RPMI8226 (cell line): ENCODE data around the gene TNNT2.

ENCODE experiments used
- DNase-seq: peaks from one replicate; pipeline ENCODE4 v3.0.0-alpha.2; 2015

Gene TNNT2

DNA sequence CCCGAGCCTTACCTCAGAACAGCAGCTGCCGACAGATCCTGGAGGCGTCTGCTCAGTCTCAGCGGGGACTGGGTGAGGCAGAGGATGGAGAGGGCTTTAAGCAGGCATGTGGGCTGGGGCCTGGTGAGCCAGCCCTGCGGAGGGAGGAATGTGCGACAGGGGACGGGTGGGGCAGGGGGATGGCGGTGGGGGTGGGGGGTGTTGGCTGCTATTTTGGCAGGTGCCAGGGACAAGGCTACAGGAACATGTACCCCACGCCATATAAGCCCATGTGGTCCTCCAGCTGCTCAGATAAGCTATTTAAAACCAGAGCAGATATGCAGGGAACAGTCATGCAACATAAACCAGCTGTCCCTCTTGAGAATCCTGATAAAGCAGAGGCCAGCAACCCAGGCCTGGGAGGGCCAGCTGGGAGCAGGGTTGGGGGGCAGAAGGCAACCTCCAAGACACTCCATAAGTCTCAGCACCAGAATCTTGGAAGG, at the start of gene TNNT2:
Gene TNNT2 (minus strand): TSS at position 70 of the 482 bp plus-strand sequence. CDS start 4,426 bp downstream, outside the sequence.
- DNase-seq, result no peak

DNA sequence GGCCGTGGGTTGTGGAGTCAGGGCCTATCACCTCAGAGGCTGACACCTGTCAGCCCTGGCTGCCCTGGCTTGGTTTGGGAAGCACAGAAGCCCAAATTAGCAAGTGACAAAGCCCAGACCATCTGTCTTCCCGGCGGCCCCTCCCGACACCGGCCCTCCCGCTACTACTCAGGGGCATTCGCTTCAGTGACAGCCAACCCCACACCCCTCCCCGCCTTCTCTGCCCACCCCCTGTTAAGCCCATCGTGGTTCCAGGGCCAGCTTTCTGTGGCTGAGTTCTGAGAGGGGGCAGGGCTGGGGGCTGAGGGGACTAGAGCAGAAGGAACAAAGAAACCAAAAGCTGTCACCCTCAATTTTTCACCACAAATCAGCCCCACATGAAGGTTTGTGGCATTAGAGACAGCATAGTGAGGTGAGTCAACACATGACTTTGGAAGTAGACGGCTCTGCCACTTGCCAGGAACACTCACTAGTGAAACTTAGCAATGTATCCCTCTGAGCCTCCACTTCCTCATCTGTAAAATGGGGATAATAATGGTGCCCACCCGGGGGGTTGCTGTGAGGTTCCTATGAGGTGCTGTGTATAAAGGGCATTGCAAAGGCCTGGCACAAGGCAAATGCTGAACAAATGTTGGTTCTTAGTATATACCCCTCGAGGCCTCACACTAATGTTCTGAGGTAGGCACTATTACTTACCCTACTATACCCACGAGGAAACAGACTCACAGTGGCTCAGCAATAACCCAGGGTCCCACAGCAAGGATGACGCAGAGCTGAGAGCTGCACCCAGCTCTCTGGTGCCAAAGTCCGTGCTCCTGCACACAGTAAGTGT, 49.2 kb upstream of the TNNT2 start:
- no peak for DNase-seq

DNA sequence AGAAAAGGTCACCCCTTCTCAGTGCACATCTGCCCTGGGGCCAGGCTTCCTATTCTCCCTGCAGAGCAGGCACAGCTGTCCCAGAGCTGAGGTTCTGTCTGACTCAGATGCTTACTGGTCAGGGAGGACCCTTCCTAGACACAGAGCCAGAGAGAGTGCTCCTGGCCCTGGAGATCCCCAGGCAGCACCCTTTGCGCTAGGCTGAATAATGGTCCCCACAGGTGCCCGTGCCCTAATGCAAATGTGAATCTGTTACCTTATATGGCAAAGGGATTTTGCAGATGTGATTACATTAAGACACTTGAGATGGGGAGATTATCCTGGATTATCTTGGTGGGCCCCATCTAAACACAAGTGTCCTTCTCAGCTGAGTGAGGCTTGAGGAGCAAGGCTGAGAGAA, 46.7 kb upstream of the TNNT2 start:
- no peak for DNase-seq

DNA sequence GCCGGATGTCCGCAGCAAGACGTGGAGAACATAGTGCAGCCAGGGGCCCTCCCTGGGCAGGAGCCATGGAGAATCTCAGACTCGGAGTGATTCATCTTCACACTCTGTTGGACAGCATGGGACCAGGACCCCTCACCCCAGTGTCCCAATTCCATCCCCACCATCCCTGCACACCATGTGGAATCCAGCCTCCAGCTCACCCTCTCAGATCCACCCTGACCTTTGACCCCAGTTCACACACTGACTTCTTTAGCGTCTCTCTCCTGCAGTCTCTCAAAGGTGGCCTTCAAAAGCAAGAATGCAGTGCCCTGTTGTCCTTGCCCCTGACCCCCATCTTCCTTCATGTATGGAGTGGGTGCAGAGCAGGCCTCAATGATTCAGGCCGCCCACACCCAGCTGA, 46.2 kb upstream of the TNNT2 start:
- DNase-seq, result no peak

DNA sequence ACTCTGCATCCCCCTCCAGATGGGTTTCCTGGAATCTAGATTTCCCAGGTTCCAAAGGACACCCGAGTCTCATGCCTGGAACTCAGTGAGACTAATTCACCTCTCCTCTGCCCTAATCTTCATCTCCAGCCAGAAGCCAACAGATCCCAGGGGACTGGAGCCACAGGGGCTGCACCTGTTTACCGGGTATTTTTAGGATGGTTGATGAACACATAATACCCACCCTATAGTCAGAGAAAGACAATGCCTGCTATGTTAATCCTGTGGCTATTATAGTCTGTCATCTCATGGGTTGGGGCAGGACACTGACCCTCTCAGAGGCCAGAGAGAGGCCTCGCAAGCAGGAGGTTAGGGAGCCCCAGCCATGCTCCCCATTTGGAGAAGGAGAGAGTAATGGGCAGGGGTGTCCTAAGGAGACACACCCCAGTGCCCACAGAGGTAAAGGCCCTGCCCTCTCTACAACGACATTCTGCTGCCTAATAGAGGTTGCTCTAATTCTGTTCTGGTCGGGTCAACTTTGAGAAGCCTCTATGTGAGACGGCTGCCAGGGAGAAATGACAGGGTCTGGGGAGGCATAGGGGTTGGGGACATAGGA, 45.1 kb upstream of the TNNT2 start:
- DNase-seq, result no peak

DNA sequence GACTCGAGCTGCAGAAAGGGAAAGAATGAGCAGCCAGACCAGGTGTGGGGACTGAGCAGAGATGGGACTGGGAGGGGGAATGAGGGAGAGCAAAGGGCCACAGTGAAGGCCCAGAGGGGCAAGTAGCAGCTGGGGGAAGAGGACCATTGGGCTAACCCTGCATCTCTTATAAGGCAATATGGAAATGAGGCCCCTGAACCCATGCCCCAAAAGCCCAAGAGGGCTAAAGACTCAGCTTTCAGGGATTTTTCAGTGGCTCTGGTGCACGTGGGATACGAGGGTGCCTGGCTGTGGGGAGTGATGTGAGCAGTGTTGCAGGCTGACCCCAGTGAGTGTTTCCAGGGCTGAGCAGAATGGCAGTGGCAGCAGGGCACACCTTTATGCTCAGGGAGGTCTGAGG, 44.5 kb upstream of the TNNT2 start:
- no peak for DNase-seq

DNA sequence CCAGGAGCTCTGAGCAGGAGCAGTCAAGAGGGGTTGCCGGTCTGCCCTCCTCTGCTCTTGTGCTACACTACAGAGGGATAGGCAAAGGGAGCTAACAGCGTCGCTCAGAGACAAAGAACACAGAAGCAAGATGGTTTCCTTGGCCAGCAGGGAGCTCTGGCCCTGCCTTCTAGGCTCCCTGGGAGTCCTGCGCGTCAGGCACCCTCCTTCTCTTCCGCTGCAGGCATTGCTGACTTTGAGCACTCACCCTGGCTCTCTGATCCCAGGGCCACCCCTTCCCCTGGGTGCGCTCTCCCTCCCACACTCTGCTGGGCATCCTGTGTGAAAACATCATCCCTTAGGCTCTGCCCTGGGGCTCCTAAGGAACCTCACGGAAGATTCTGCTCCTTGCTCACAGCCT, 43.6 kb upstream of the TNNT2 start:
- no peak for DNase-seq

DNA sequence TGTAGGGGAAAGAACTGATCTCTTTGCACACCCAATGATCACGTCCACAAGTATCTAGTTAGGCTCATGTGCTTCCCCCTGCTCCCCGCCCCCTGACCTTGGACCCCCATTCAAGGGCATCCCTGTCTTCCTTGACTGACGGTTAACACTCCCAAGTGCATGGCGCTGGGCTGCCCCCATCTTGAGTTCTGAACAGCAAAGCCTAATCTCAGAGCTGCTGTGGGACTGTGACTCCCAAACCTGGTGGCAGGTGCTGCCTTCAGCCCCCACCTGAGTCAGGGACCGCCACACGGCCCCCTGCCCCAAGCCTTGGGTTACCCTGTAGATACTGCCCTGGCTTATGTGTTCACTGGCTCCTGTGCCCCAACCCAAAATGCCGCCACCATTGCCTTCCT, 43.1 kb upstream of the TNNT2 start:
- no peak for DNase-seq

DNA sequence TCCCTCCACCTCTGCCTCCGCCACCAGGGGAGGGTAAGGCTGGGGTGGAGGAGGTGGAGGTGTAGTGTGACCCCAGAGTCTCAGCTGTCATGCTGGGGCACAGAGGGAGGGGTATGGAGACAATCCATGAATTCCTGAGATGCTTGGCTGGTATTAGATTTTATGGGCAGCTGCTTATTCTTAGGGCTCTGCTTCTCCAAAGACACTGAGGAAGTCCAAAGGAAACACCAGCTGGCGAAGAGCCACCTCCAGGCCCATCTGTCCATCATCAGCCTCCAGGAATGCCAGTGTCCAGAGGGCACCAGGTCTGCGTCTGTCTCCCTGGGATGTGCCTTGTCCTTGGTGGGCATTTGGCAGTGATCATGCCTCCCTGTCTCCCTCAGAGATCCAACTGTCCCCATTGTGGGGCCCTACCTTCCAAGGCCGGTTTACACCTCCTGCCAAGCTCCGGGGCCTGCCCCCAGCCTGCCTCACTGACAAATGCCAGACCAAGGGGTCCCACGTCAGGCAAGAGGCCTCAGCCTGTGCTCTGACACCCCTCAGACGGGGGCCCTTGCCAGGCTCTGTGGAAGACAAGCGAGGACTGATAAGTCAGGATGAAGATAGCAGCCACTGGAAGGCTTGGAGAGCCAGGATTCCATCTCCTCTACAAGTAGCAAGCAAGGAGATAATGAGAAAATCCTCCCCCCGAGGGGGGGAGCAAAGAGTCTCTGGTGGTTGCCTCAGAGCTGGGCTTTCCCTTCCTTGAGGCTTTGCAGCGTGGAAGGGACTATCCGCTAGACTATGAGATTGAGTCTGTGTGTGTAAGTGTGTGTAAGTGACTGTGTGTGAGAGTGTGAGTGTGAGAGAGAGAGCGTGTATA, 42.5 kb upstream of the TNNT2 start:
- no peak for DNase-seq

DNA sequence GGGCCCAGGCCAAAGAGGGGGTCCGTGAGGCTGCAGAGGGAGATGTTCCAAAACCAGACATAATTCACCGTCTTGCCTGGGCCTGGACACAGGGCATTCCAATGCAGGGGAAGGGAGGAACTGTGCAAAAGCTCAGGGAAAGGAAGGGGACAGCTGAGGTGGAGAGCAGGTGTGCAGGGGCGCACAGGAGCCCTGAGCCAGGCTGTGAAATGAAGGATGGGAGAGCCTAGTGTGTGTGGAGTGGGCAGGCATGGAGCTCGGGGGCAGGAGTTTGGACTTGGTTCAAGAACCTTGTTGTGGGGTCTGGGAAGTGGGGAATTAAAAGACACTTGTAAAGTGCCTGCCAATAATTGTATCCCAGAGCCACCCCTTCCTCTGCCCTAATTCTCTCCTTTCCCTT, 41.8 kb upstream of the TNNT2 start:
- no peak for DNase-seq

DNA sequence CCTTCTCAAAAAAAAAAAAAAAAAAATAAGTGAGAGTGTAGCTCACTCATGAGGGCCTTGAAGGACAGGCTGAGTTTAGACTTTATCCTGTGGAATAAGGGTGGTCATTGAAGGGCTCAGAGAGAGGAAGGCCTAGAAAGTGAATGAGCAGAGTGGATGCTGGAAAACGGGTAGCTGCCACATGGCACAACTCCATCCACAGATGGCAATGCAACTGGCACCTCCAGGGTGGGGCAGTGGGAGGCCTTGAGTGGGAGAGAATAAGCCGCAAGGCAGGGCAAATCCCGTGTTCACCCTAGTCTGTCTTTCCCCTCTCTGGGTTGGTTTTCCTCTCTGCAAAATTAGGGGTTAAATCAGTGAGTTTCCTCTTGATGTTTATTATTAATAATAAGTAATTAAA, 41.0 kb upstream of the TNNT2 start:
- DNase-seq, result no peak

DNA sequence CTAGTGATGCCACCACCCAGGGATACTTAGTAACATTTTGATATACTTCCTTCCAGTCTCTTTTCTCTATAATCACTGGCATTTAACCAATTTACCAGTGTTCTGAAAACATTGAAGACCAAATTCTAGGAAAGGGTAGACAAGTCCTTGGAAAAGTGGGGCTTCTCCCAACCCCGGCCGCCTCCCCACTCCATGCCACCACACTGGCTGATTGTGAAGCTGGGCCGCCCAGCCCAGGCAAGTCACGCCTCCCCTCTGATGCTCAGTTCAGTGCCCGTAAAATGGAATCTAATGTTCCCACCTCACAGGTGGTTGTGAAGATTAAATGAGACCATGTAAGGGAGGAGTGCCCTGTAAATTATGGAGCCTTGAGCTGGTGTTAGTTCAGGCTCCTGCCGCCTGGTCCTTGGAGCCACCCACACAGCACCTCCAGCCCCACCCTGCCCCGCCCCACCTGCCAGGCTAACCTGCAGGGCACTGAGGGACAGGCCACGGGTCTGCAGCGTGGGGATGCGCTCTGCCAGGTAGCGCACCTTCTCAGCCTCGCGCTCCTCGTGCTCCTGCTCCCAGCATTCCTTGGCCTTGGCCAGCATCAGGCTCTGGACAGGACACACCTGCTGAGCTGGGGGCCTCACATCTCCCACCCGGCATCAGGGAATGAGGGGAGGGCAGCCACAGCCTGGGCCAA, 36.7 kb upstream of the TNNT2 start:
- DNase-seq, result no peak

DNA sequence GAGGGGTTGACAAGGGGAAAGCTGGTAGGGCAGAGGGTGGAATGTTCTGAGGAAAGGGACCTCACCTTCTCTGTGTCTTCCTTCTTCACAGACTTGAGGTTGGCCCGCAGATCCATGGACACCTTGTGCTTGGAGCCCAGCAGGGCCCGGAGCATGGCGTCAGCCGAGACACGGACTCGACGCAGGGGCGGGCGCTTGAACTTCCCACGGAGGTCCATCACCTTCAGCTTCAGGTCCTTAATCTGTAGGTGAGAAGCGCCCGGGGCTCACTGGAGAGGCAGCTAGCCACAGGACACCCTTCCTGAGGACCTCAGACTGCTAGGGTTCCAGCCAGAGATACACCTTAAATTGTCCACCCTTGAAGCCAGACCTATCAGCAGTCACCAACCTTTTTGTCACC, 33.8 kb upstream of the TNNT2 start:
- no peak for DNase-seq

DNA sequence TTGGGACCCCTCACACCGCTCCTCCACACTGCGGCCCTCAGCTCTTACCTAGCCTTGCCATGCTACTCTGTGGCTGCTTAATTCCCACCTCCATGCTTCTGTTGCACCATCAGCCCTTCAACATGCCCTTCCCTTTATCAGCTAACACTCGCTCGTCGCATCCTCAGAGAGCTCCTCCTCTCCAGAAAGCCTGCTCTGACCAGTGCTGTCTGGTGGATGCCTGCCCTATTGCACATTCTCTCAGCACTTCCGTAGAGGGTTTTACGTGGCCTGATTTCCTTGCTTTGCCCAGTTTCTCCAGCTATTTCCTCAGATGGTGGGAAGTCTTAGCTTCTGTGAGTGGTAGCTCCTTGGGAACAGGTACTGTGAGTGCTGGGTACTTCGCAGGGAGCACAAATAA, 32.0 kb upstream of the TNNT2 start:
- no peak for DNase-seq

DNA sequence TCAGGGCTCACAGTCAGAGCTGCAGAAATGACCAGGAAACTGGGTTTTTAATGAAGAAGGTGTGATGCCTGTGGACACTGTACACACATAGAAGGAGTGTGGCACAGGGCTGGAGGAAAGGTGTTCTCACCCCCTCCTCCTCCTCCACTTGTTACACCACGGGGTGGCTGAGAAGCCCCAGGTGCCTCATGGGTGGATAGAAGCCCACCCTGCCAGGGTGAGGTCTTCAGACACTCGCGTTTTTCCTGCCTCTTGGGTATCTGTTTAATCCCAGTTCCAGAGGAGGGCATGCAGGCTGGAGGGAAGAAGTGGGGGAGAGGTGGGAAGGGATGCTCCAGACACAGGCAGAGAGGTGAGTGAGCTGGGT, 31.3 kb upstream of the TNNT2 start:
- DNase-seq, result no peak

DNA sequence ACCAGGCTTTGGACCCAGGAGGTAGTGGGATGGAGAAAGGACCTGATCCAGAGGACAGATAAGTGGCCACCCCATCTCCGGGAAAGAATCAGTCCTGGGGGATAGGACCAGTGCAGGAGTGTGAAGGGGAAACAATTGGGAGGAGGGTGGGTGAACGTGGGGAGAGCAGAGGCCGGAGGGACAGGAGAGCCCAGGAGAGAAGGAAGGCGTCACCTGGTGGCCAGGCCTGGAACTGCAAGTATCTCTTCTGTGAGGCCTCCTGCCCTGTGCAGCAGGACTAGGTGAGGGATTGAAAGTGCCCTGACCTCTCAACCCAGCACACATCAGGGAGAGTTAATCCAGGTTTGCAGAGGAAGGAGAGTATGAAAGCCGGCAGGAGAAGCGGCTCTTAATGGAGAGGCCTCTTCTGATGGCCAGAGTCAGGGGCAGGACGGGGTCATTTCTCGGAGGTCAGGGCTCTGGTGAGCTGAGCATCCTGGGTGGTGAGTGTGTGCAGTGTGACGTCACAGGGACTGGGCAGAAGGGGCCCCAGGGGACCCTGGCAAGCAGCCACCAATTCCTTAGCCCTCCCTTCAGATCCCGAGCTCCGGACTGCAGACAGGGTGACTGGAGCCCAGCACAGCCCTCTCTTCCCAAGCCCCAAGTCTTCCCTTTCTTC, 30.8 kb upstream of the TNNT2 start:
- DNase-seq, result peak; percentile 85

DNA sequence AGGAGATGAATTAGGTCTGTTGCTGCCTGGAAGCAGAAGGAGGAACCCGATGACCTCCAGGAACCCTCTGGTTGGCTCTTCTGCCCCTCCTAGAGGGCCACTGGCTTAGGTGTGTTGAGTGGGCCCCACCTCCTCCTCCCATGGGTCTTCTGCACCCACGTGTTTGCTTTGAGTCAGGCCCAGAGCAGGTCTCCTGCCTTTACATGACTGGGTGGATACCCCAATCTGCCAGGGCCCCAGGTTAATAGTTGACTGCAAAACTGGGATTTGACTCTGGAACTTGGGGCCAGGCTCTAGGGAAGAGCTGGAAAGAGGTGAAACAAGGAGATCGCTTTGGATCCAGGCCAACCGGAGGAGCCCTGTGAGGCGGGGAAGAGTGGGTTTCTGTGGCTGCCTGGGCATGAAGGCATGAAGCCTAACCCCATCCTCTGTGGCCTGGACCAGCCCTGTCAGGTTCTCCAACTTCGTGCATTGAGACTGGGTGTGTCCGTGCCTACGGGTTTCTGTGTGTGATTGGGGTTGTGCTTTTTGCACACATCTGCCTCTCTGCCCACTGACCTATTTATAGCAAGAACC, 29.4 kb upstream of the TNNT2 start:
- no peak for DNase-seq

DNA sequence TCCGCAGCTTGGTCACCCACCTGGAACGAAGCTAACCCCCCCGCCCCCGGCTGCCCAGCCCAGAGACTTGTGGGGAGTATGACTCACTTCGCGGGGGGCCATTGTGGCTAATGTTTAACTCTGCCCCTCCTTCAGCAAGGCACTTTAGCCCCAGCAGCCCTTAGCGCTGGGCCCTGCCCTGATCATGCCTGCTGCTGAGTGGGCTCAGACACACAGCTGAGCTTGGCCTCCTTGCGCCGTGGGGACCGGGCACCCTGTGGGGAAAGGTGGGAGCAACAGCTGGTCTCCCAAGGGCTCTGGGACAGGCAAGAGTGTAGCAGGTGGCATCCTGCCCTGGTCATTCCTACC, 28.0 kb upstream of the TNNT2 start:
- no peak for DNase-seq

DNA sequence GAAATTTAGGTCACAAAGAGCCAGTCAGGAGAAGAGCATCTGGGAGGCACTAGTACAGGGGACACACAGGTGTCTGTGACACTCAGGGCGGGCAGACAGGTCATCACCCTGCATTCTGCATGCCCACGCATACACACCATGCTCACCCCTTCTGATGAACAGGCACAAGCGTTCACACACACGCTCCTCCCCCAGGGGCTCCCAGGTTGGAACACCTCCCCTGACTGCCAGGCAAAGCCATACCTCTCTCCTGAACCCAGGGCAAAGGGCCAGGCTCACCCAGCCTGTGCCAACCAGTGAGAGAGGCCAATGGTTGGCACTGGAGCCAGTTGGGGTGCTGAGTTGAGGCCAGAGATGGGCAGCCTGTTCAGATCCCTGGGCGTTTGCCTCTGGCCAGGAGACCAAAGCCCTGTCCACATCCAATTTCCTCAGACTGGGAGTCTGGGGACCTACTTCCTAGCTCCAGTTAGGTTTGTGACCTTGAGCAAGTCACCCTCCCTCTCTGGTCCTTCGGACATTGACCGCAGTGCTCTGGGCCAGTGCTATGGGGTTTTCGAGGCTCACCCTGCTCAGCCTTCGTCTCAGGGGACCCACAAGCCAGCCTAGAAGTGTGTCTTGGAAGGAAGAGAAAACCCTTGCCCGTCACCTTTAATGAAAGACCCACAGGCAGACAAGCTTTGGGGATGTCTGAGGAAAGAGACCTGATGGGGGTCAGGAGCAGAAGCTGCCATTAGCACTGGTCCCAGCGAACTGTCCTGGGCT, 27.4 kb upstream of the TNNT2 start:
- no peak for DNase-seq

DNA sequence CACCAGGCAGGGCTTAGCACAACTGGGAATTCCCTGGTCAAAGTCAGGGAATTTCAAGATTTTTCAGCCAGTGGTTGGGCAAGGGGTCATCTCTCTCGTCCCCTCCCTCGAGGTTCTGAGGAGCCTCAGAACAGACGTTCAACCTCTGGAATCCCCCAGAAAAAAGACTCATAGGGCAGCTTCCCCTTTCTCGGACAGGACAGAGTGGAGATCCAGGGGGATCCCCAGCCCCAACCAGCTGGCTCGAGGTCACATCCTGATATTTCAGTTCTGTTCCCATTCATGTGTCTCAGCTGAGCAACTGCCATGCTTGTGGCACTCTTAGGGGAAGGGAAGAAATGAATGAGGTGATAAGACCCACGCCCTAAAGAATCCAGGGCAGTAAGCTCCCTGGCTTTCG, 26.6 kb upstream of the TNNT2 start:
- DNase-seq, result no peak

DNA sequence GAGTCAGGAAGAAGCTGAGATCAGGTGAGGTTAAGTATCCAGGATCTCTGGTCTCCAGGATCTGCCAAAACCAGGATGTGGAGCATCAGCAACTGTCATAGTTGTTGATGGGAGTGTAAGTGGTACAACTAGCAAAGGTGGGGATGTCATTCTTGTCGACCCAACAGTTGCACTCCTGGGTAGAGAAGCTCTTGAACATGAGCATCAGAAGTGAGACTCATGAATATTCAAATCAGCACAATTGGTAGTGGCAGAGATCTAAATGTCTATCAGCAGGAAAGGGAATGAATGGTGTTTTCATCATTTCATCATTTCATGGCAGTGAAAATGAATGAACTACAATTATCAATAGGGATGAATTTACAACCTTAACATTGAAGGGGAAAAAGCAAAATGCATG, 25.9 kb upstream of the TNNT2 start:
- DNase-seq, result no peak

DNA sequence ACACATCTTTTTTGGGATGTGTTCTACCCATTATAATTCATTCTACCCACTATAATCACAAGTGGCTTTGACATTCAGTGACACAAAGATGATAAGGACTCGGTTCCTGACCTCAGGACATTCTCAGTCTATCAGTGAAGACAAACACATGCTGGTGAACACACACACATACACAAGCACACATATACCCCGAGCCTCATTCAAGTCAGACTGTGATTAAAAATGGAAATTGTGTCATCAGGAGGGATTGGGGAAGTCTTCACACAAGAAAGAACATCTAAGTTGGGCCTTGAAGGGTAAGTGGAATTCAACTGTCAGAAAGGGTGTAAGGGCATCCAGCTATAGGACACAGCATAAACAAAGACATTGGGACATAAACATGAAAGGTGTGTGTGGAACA, 24.2 kb upstream of the TNNT2 start:
- DNase-seq, result no peak
